DOHH2 (cell line): ENCODE data around the gene PRKAB1.

Experiments used
- H3F3A ChIP-seq: fragments of 200-600 bp; sonication (generic), shearing (Covaris generic); 2 replicates; pipeline ENCODE4 v1.6.0; 2016; ENCODE audit warnings: antibody characterized with exemption, mild to moderate bottlenecking; ENCODE audit not compliant: control insufficient read depth, insufficient read depth
- H3K27ac ChIP-seq: fragments of 200-600 bp; sonication (generic); 2 replicates; pipeline ENCODE4 v1.5.1; 2014; ENCODE audit warnings: low read depth, mild to moderate bottlenecking, low read length, moderate library complexity
- H3K27me3 ChIP-seq: fragments of 200-600 bp; sonication (generic); 2 replicates; pipeline ENCODE4 v1.6.1; 2014; ENCODE audit warnings: mild to moderate bottlenecking, low read length, mixed read lengths; ENCODE audit not compliant: control insufficient read depth
- H3K36me3 ChIP-seq: fragments of 200-600 bp; sonication (generic); 2 replicates; pipeline ENCODE4 v1.6.1; 2014; ENCODE audit warnings: mild to moderate bottlenecking, low read length, moderate library complexity, mixed read lengths; ENCODE audit not compliant: control insufficient read depth
- H3K4me1 ChIP-seq: fragments of 200-600 bp; sonication (generic); 2 replicates; pipeline ENCODE4 v1.6.1; 2014; ENCODE audit warnings: mild to moderate bottlenecking, low read length, mixed read lengths; ENCODE audit not compliant: control insufficient read depth
- H3K4me2 ChIP-seq: fragments of 200-600 bp; sonication (generic); 2 replicates; pipeline ENCODE4 v1.6.0; 2014; ENCODE audit warnings: mild to moderate bottlenecking, low read length, moderate library complexity
- H3K4me3 ChIP-seq: fragments of 200-600 bp; sonication (generic); 2 replicates; pipeline ENCODE4 v1.5.1; 2014; ENCODE audit warnings: mild to moderate bottlenecking, low read length, mixed read lengths
- H3K79me2 ChIP-seq: fragments of 200-600 bp; sonication (generic); 2 replicates; pipeline ENCODE4 v1.6.1; 2014; ENCODE audit warnings: mild to moderate bottlenecking, low read length, mixed read lengths; ENCODE audit not compliant: control insufficient read depth
- H3K9me2 ChIP-seq: fragments of 200-600 bp; sonication (generic); replicated peaks from 2 replicates; pipeline ENCODE4 v1.6.1; 2014; ENCODE audit warnings: mild to moderate bottlenecking, low read length, mixed read lengths; ENCODE audit not compliant: control insufficient read depth
- H3K9me3 ChIP-seq: fragments of 200-600 bp; sonication (generic); 2 replicates; pipeline ENCODE4 v1.6.1; 2014; ENCODE audit warnings: antibody characterized with exemption, low read length, mixed read lengths; ENCODE audit not compliant: control insufficient read depth, insufficient read depth
- H4K20me1 ChIP-seq: fragments of 200-600 bp; sonication (generic); 2 replicates; pipeline ENCODE4 v1.6.0; 2014; ENCODE audit warnings: low read depth, mild to moderate bottlenecking, antibody characterized with exemption, low read length, moderate library complexity; ENCODE audit not compliant: control insufficient read depth, insufficient read depth
- CTCF ChIP-seq: fragments of 200-600 bp; sonication (generic); IDR thresholded peaks from one replicate; pipeline ENCODE4 v1.5.1; 2014; ENCODE audit warnings: antibody characterized with exemption, mild to moderate bottlenecking, low read depth, low read length; ENCODE audit not compliant: poor library complexity, severe bottlenecking
- EZH2phosphoT487 ChIP-seq: fragments of 200-600 bp; sonication (generic); IDR thresholded peaks from 2 replicates; pipeline ENCODE4 v1.6.1; 2017; ENCODE audit warnings: borderline replicate concordance, mild to moderate bottlenecking, antibody characterized with exemption, low read length, moderate library complexity, mixed read lengths

Gene PRKAB1

GRCh38 chr12:119692410-119692809, 24.5 kb downstream of the PRKAB1 start:
- Histone ChIP-seq H3K79me2 (no peaks in the 10 kb centered on the region), H3K36me3 (peaks cover 69% of the 10 kb centered on the region), H3K27ac (no peak overlapping the region), H4K20me1 (no peaks in the 10 kb centered on the region), H3K4me1 (no peaks in the 10 kb centered on the region), H3K4me2 (no peak overlapping the region), H3K4me3 (no peak overlapping the region), H3K27me3 (no peaks in the 10 kb centered on the region), H3K9me2 (no peaks in the 10 kb centered on the region), H3K9me3 (no peaks in the 10 kb centered on the region), H3F3A (no peaks in the 10 kb centered on the region)
- TF ChIP-seq EZH2phosphoT487 (no peak), CTCF (no peak)

GRCh38 chr12:119692997-119693396, 25.1 kb downstream of the PRKAB1 start:
- TF ChIP-seq CTCF (no peak), EZH2phosphoT487 (no peak)
- Histone ChIP-seq H3K4me2 (no peak overlapping the region), H3K4me1 (no peaks in the 10 kb centered on the region), H3K4me3 (no peak overlapping the region), H3F3A (no peaks in the 10 kb centered on the region), H3K9me3 (no peaks in the 10 kb centered on the region), H3K27ac (no peak overlapping the region), H3K79me2 (no peaks in the 10 kb centered on the region), H4K20me1 (no peaks in the 10 kb centered on the region), H3K36me3 (peaks cover 69% of the 10 kb centered on the region), H3K27me3 (no peaks in the 10 kb centered on the region), H3K9me2 (no peaks in the 10 kb centered on the region)

- no peaks in the 10 kb centered on the region for H3K79me2 ChIP-seq
- H3K9me2 ChIP-seq = no peaks in the 10 kb centered on the region
- peaks cover 65% of the 10 kb centered on the region for H3K36me3 ChIP-seq
- H3K4me3 ChIP-seq = no peak overlapping the region
- H3K4me1 ChIP-seq = no peaks in the 10 kb centered on the region
- H3K9me3 ChIP-seq = no peaks in the 10 kb centered on the region
- H3K27me3 ChIP-seq = no peaks in the 10 kb centered on the region
- H4K20me1 ChIP-seq = no peaks in the 10 kb centered on the region
- H3K27ac ChIP-seq = no peak overlapping the region
- no peak for TF ChIP-seq CTCF
- TF ChIP-seq EZH2phosphoT487 = no peak
- no peaks in the 10 kb centered on the region for H3F3A ChIP-seq
- no peak overlapping the region for H3K4me2 ChIP-seq
These were observed 25.6 kb downstream of the PRKAB1 start for GRCh38 chr12:119693511-119693910.

- no peaks in the 10 kb centered on the region for H3F3A ChIP-seq
- H3K9me3 ChIP-seq = no peaks in the 10 kb centered on the region
- H3K79me2 ChIP-seq = no peaks in the 10 kb centered on the region
- H3K27ac ChIP-seq = no peak overlapping the region
- H3K4me2 ChIP-seq = no peak overlapping the region
- H3K9me2 ChIP-seq = no peaks in the 10 kb centered on the region
- peaks cover 64% of the 10 kb centered on the region for H3K36me3 ChIP-seq
- no peaks in the 10 kb centered on the region for H3K4me1 ChIP-seq
- H4K20me1 ChIP-seq = no peaks in the 10 kb centered on the region
- H3K4me3 ChIP-seq = no peak overlapping the region
- no peaks in the 10 kb centered on the region for H3K27me3 ChIP-seq
- TF ChIP-seq EZH2phosphoT487 (no peak), CTCF (no peak)
These were observed 26.2 kb downstream of the PRKAB1 start for GRCh38 chr12:119694111-119694510.
